DOHH2 (cell line): ENCODE data around the gene LMO2.

Experiments used
- H3F3A ChIP-seq: fragments of 200-600 bp; sonication (generic), shearing (Covaris generic); 2 replicates; pipeline ENCODE4 v1.6.0; 2016; ENCODE audit warnings: antibody characterized with exemption, mild to moderate bottlenecking; ENCODE audit not compliant: control insufficient read depth, insufficient read depth
- H3K27ac ChIP-seq: fragments of 200-600 bp; sonication (generic); 2 replicates; pipeline ENCODE4 v1.5.1; 2014; ENCODE audit warnings: low read depth, mild to moderate bottlenecking, low read length, moderate library complexity
- H3K27me3 ChIP-seq: fragments of 200-600 bp; sonication (generic); 2 replicates; pipeline ENCODE4 v1.6.1; 2014; ENCODE audit warnings: mild to moderate bottlenecking, low read length, mixed read lengths; ENCODE audit not compliant: control insufficient read depth
- H3K36me3 ChIP-seq: fragments of 200-600 bp; sonication (generic); 2 replicates; pipeline ENCODE4 v1.6.1; 2014; ENCODE audit warnings: mild to moderate bottlenecking, low read length, moderate library complexity, mixed read lengths; ENCODE audit not compliant: control insufficient read depth
- H3K4me1 ChIP-seq: fragments of 200-600 bp; sonication (generic); 2 replicates; pipeline ENCODE4 v1.6.1; 2014; ENCODE audit warnings: mild to moderate bottlenecking, low read length, mixed read lengths; ENCODE audit not compliant: control insufficient read depth
- H3K4me2 ChIP-seq: fragments of 200-600 bp; sonication (generic); 2 replicates; pipeline ENCODE4 v1.6.0; 2014; ENCODE audit warnings: mild to moderate bottlenecking, low read length, moderate library complexity
- H3K4me3 ChIP-seq: fragments of 200-600 bp; sonication (generic); 2 replicates; pipeline ENCODE4 v1.5.1; 2014; ENCODE audit warnings: mild to moderate bottlenecking, low read length, mixed read lengths
- H3K79me2 ChIP-seq: fragments of 200-600 bp; sonication (generic); 2 replicates; pipeline ENCODE4 v1.6.1; 2014; ENCODE audit warnings: mild to moderate bottlenecking, low read length, mixed read lengths; ENCODE audit not compliant: control insufficient read depth
- H3K9me2 ChIP-seq: fragments of 200-600 bp; sonication (generic); replicated peaks from 2 replicates; pipeline ENCODE4 v1.6.1; 2014; ENCODE audit warnings: mild to moderate bottlenecking, low read length, mixed read lengths; ENCODE audit not compliant: control insufficient read depth
- H3K9me3 ChIP-seq: fragments of 200-600 bp; sonication (generic); 2 replicates; pipeline ENCODE4 v1.6.1; 2014; ENCODE audit warnings: antibody characterized with exemption, low read length, mixed read lengths; ENCODE audit not compliant: control insufficient read depth, insufficient read depth
- H4K20me1 ChIP-seq: fragments of 200-600 bp; sonication (generic); 2 replicates; pipeline ENCODE4 v1.6.0; 2014; ENCODE audit warnings: low read depth, mild to moderate bottlenecking, antibody characterized with exemption, low read length, moderate library complexity; ENCODE audit not compliant: control insufficient read depth, insufficient read depth
- EZH2phosphoT487 ChIP-seq: fragments of 200-600 bp; sonication (generic); IDR thresholded peaks from 2 replicates; pipeline ENCODE4 v1.6.1; 2017; ENCODE audit warnings: borderline replicate concordance, mild to moderate bottlenecking, antibody characterized with exemption, low read length, moderate library complexity, mixed read lengths
- TF ChIP-seq, protein P1 (sequence below): fragments of 200-600 bp; sonication (generic); IDR thresholded peaks from one replicate; pipeline ENCODE4 v1.5.1; 2014; ENCODE audit warnings: antibody characterized with exemption, mild to moderate bottlenecking, low read depth, low read length; ENCODE audit not compliant: poor library complexity, severe bottlenecking

Gene LMO2

DNA sequence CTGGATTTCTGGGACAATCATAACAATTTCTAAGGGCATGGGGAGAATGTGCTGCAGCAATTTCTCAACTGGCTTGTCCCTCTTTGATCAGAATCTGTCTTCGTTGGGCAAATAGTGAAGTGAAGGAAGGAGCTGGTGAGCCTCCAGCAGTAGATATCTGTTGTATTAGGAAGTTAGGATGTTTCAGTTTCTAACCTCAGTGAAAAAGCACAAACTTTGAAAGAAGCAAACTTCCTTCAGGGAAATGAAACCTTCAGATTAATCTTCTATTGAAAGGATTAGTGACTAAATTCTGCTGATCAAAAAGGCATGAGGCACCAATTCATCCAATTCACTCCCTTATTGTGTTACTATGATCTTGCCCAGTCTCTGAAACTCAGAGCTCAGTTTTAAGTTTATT is 24.3 kb downstream of the LMO2 start:
- peak overlapping the region; percentile 62 for H3K27ac ChIP-seq
- H4K20me1 ChIP-seq = peaks cover 8% of the 10 kb centered on the region
- peak overlapping the region; percentile 72 for H3K4me2 ChIP-seq
- H3K36me3 ChIP-seq = peaks cover 48% of the 10 kb centered on the region
- no peaks in the 10 kb centered on the region for H3K27me3 ChIP-seq
- H3K4me3 ChIP-seq = peak overlapping the region; percentile 91
- no peaks in the 10 kb centered on the region for H3K9me3 ChIP-seq
- H3K4me1 ChIP-seq = peaks cover 49% of the 10 kb centered on the region
- H3K79me2 ChIP-seq = peaks cover 51% of the 10 kb centered on the region
- peaks cover 10% of the 10 kb centered on the region for H3F3A ChIP-seq
- no peaks in the 10 kb centered on the region for H3K9me2 ChIP-seq
- TF ChIP-seq, protein P1, sequence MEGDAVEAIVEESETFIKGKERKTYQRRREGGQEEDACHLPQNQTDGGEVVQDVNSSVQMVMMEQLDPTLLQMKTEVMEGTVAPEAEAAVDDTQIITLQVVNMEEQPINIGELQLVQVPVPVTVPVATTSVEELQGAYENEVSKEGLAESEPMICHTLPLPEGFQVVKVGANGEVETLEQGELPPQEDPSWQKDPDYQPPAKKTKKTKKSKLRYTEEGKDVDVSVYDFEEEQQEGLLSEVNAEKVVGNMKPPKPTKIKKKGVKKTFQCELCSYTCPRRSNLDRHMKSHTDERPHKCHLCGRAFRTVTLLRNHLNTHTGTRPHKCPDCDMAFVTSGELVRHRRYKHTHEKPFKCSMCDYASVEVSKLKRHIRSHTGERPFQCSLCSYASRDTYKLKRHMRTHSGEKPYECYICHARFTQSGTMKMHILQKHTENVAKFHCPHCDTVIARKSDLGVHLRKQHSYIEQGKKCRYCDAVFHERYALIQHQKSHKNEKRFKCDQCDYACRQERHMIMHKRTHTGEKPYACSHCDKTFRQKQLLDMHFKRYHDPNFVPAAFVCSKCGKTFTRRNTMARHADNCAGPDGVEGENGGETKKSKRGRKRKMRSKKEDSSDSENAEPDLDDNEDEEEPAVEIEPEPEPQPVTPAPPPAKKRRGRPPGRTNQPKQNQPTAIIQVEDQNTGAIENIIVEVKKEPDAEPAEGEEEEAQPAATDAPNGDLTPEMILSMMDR = no peak
- no peak for TF ChIP-seq EZH2phosphoT487

DNA sequence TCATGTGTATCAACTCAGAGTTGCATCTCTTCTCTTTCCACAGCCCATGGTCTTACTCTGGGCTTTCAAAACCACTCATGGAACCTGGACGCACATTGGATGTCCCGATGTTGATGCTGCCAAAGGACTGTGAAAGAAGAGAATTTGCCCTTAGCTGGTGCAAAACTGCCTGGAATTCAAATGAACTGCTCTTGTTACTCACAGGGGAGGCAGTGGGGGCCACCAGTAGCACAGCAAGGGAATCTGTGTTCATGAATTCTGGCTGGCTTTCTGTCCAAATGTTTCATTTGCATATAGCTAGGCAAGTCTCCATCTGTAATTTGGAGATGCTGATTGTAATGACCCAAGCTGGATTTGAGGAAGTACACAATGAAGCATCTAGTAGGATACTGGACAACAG is 24.9 kb downstream of the LMO2 start:
- Histone ChIP-seq H3F3A (peaks cover 10% of the 10 kb centered on the region), H3K9me3 (no peaks in the 10 kb centered on the region), H3K36me3 (peaks cover 54% of the 10 kb centered on the region), H3K27ac (no peak overlapping the region), H3K4me2 (peak overlapping the region; percentile 72), H3K79me2 (peaks cover 51% of the 10 kb centered on the region), H3K27me3 (no peaks in the 10 kb centered on the region), H3K9me2 (no peaks in the 10 kb centered on the region), H3K4me3 (peak overlapping the region; percentile 91), H4K20me1 (peaks cover 8% of the 10 kb centered on the region), H3K4me1 (peaks cover 43% of the 10 kb centered on the region)
- TF ChIP-seq, protein P1 = no peak

DNA sequence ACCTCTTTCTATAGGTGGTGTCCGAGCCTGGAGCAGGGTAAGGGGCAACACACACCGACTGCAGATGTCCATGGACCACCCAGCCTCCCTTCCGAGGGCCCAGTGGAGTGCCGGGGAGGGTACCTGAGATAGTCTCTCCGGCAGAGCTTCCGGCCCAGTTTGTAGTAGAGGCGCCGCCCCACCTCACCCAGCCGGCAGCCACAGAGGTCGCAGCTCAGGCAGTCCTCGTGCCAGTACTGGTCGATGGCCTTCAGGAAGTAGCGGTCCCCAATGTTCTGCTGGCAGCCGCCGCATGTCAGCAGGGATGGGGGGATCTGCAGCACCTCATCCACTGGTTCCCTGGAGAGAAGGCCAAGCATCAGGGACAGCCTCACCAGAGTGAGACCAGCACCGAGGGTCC is 27.4 kb downstream of the LMO2 start:
- H3K9me3 ChIP-seq = no peaks in the 10 kb centered on the region
- peaks cover 51% of the 10 kb centered on the region for H3K79me2 ChIP-seq
- peaks cover 8% of the 10 kb centered on the region for H4K20me1 ChIP-seq
- H3K9me2 ChIP-seq = no peaks in the 10 kb centered on the region
- H3K36me3 ChIP-seq = peaks cover 77% of the 10 kb centered on the region
- H3K27me3 ChIP-seq = no peaks in the 10 kb centered on the region
- peaks cover 10% of the 10 kb centered on the region for H3F3A ChIP-seq
- no peak overlapping the region for H3K27ac ChIP-seq
- no peak overlapping the region for H3K4me2 ChIP-seq
- no peak for TF ChIP-seq EZH2phosphoT487
- TF ChIP-seq, protein P1 = no peak
- H3K4me1 ChIP-seq = peaks cover 23% of the 10 kb centered on the region
- H3K4me3 ChIP-seq = no peak overlapping the region
